ENCODE results near the gene P2RX5.

Gene P2RX5

DNA sequence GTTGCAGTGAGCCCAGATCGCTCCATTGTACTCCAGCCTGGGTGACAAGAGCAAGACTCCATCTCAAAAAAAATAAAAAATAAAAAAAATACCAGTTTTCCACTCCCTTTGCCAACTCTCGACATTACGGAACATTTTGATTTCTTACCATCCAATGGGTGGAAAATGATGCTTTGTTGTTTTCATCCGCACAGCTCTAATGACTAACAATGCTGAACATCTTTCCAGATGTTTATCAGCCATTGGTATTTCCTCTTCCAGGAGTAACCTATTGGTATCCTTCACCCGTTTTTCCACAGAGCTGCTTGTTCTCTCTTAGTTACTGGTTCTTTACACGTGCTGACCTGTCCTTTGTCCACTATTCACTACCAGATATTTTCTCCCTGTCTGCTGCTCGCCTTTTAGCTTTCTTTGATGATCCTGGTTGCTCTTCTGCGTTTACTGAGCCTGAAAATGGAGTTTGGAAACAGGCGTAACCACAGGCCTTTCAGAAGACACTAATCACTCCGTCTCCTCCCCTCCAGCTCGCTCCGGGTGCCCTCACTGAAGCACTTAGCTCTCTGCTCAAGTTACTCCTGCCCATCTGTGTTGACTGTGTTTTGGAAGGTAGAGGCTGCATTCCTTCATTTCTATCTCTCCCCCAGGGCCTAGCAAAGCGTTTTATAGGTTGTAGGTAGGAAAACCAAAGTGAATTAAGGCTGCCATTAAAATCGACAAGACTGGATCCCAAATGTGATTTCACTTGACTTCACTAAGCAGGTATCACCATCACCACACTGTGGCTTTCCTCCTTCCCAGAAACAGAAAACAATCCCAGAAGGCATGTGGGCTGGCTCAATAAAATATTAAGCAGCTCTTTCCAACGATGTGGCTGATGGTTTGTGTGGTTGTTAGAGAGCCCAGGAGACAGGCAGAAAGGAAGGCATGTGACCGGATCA, 68.9 kb downstream of the P2RX5 start:
- no peak for DNase-seq (ENCODE audit: low read depth in 2 of 2, low spot score in 1 of 2)

Measured in stimulated activated CD8-positive, alpha-beta memory T cell treated with anti-CD3 and anti-CD28 coated beads, Interleukin-4, amount 100 ng/mL, for 4 hours (primary cell).